OCI-LY1 (cell line): Measurements from ENCODE around the gene IGF2BP3.

Experiments used
- CTCF ChIP-seq: fragments of 200-600 bp; sonication (generic), shearing (Covaris generic); IDR thresholded peaks from 2 replicates; pipeline ENCODE4 v1.5.1; 2017; ENCODE audit warnings: mild to moderate bottlenecking, antibody characterized with exemption, low read length, moderate library complexity, mixed read lengths
- EZH2 ChIP-seq: fragments of 200-600 bp; sonication (generic), shearing (Covaris generic); IDR thresholded peaks from 2 replicates; pipeline ENCODE4 v1.8.0; 2017; ENCODE audit warnings: borderline replicate concordance, mixed run types, mild to moderate bottlenecking, antibody characterized with exemption, low read length, moderate library complexity, mixed read lengths

GRCh38 chr7:23332910-23333612, 137.2 kb downstream of the IGF2BP3 start:
- TF ChIP-seq CTCF (no peak), EZH2 (no peak)
